Aorta (tissue), 5 donors: ENCODE data around the gene ATP6V0A4. TPM values are rescaled to one million over a fixed set of nuclear protein-coding genes. Genes with fewer than 3 reads are reported as not detected.

Source experiments
- ATAC-seq: fragments of 200-7000 bp; cut with Tn5 transposase; one replicate; pipeline ENCODE4 v1.9.1; 2022; ENCODE audit warnings: moderate library complexity; ENCODE audit not compliant: low FRiP score
- DNase-seq, 2 donors: peaks; one replicate each; pipeline ENCODE4 v3.0.0-alpha.2; 2020
- H3K27ac ChIP-seq, 2 donors: one replicate each; pipeline ENCODE4 v1.5.1; 2013; ENCODE audit warnings: low read length in 2 of 2, mild to moderate bottlenecking in 2 of 2, moderate library complexity in 2 of 2, control low read depth in 1 of 2, inconsistent platforms in 1 of 2, low read depth in 1 of 2
- H3K27me3 ChIP-seq, 2 donors: one replicate each; pipeline ENCODE4 v1.6.1; 2013; ENCODE audit warnings: control low read depth in 1 of 2, low read length in 1 of 2, mild to moderate bottlenecking in 1 of 2, moderate library complexity in 1 of 2; ENCODE audit not compliant: insufficient read depth in 2 of 2, control insufficient read depth in 1 of 2
- H3K36me3 ChIP-seq, 2 donors: one replicate each; pipeline ENCODE4 v1.6.1; 2013; ENCODE audit warnings: control low read depth in 1 of 2, low read length in 1 of 2, mild to moderate bottlenecking in 1 of 2; ENCODE audit not compliant: insufficient read depth in 2 of 2, control insufficient read depth in 1 of 2
- H3K4me1 ChIP-seq, 2 donors: one replicate each; pipeline ENCODE4 v1.6.1; 2013; ENCODE audit warnings: low read length in 2 of 2, control low read depth in 1 of 2, mild to moderate bottlenecking in 1 of 2, moderate library complexity in 1 of 2; ENCODE audit not compliant: insufficient read depth in 2 of 2, control insufficient read depth in 1 of 2
- H3K4me3 ChIP-seq, 2 donors: one replicate each; pipeline ENCODE4 v1.5.1; 2013; ENCODE audit warnings: low read length in 2 of 2, control low read depth in 1 of 2, mild to moderate bottlenecking in 1 of 2
- H3K9me3 ChIP-seq: one replicate; pipeline ENCODE4 v1.6.1; 2013; ENCODE audit warnings: mild to moderate bottlenecking, low read length; ENCODE audit not compliant: control insufficient read depth
- WGBS, 2 donors: extraction: QIAGEN DNeasy Blood & Tissue Kit; methylation state at CpG; one replicate each; pipeline ENCODE4 v1.1.7; 2013; 5-methylcytosine and 5-hydroxymethylcytosine counted together
- intact Hi-C, 2 donors: fragments of 100-400 bp; cut with DNase I; formaldehyde crosslinking; loops; one replicate each; pipeline versions ENCODE4 v1.14.2 to v1.15.0; 2022
- long read RNA-seq, 2 donors: library from polyadenylated mRNA; unstranded; transcript quantifications; one replicate each; pipeline ENCODE4 v2.0.0, GENCODE V29; 2020 to 2021
- polyA plus RNA-seq, 2 donors: library from polyadenylated mRNA; stranded (reverse); fragments of 200-250 nt; gene quantifications; one replicate each; pipeline ENCODE4 v1.2.3, GENCODE V29; 2013
- total RNA-seq, 2 donors: library from RNA; stranded (reverse); fragmentation: NEBNext Ultra II Directional; extraction: Animal tissue kit (Norgen Biotek cat#: 25700); gene quantifications; one replicate each; pipeline ENCODE4 v1.2.1, GENCODE V29; 2021
- donor health status: healthy with polysubstance abuse.
- donor health status: Bipolar disorder and iron deficiency.
- donor health status: DM: no; HTN: no; CAD: no.
- donor health status: DM: no; HTN: no; CAD: no.
- donor health status: DM: yes; HTN: yes; CAD: no.

Gene ATP6V0A4
- total RNA-seq (not detected), polyA plus RNA-seq (not detected)
- long read RNA-seq, donor 1, result 0 reads
- long read RNA-seq, donor 2, result 0 reads

- H3K9me3 ChIP-seq, result no peaks in the 10 kb centered on the region
- no peak within 1 kb of the TSS for H3K4me3 ChIP-seq
- no peaks in the 10 kb centered on the region for H3K36me3 ChIP-seq
- H3K27ac ChIP-seq, result no peak within 1 kb of the TSS
- intact Hi-C loops, result no loop called here
- no peaks in the 10 kb centered on the region for H3K27me3 ChIP-seq
- H3K4me1 ChIP-seq, result no peaks in the 10 kb centered on the region
- WGBS, 2 donors, result 12 to 17% methylated on average over 14 of the region's 14 CpGs
- ATAC-seq, result no peak
- DNase-seq, result no peak
Measured at GRCh38 chr7:138797715-138798320, at the start of gene ATP6V0A4, which contains the start of gene TMEM213. ATP6V0A4 (minus strand) TSS chr7:138798196; CDS start chr7:138771247, 26,949 bp downstream. TMEM213 (plus strand) TSS chr7:138797994; CDS start chr7:138798105, 111 bp downstream.

GRCh38 chr7:138845711-138846110 is 47.7 kb upstream of the ATP6V0A4 start:
- intact Hi-C loops, result no loop called here
- Histone ChIP-seq H3K4me3 (no peak overlapping the region), H3K36me3 (no peaks in the 10 kb centered on the region), H3K27me3 (no peaks in the 10 kb centered on the region), H3K27ac (no peak overlapping the region), H3K9me3 (no peaks in the 10 kb centered on the region), H3K4me1 (no peaks in the 10 kb centered on the region)
- ATAC-seq, result no peak
- 36 to 37% methylated on average over 2 of the region's 2 CpGs for whole genome bisulfite sequencing, 2 donors
- no peak for DNase-seq

- ATAC-seq (no peak), DNase-seq (no peak)
- no peaks in the 10 kb centered on the region for H3K36me3 ChIP-seq
- H3K27ac ChIP-seq, result no peak overlapping the region
- intact Hi-C loops, result no loop called here
- no peaks in the 10 kb centered on the region for H3K9me3 ChIP-seq
- WGBS, 2 donors, result 73 to 75% methylated on average over 20 of the region's 20 CpGs
- no peaks in the 10 kb centered on the region for H3K27me3 ChIP-seq
- no peak overlapping the region for H3K4me3 ChIP-seq
- no peaks in the 10 kb centered on the region for H3K4me1 ChIP-seq
Measured at GRCh38 chr7:138843632-138844580, 45.9 kb upstream of the ATP6V0A4 start.

- no peaks in the 10 kb centered on the region for H3K9me3 ChIP-seq
- H3K4me3 ChIP-seq, result no peak overlapping the region
- peaks cover 0 to under 1% of the 10 kb centered on the region in 2 donors for H3K36me3 ChIP-seq
- H3K27me3 ChIP-seq, result no peaks in the 10 kb centered on the region
- H3K4me1 ChIP-seq, result no peaks in the 10 kb centered on the region
- intact Hi-C loops, result no loop called here
- ATAC-seq (no peak), DNase-seq (no peak)
- H3K27ac ChIP-seq, result no peak overlapping the region
- WGBS, 2 donors, result 85 to 89% methylated on average over 12 of the region's 12 CpGs
Measured at GRCh38 chr7:138842111-138842510, 44.1 kb upstream of the ATP6V0A4 start.

- Histone ChIP-seq H3K9me3 (no peaks in the 10 kb centered on the region), H3K27me3 (no peaks in the 10 kb centered on the region), H3K4me3 (no peak overlapping the region), H3K27ac (no peak overlapping the region), H3K4me1 (no peaks in the 10 kb centered on the region), H3K36me3 (peaks cover 0 to 3% of the 10 kb centered on the region in 2 donors)
- DNase-seq (no peak), ATAC-seq (no peak)
- WGBS, 2 donors, result 94% methylated on average over 9 of the region's 9 CpGs
- intact Hi-C loops, result no loop called here
Measured at GRCh38 chr7:138838166-138838565, 40.2 kb upstream of the ATP6V0A4 start.

- Histone ChIP-seq H3K27ac (no peak overlapping the region), H3K36me3 (peaks cover 0 to 3% of the 10 kb centered on the region in 2 donors), H3K4me3 (no peak overlapping the region), H3K27me3 (no peaks in the 10 kb centered on the region), H3K9me3 (no peaks in the 10 kb centered on the region), H3K4me1 (no peaks in the 10 kb centered on the region)
- intact Hi-C loops, result no loop called here
- ATAC-seq, result no peak
- 67% methylated on average over 13 of the region's 13 CpGs for whole genome bisulfite sequencing, 2 donors
- no peak for DNase-seq
Measured at GRCh38 chr7:138837627-138838026, 39.6 kb upstream of the ATP6V0A4 start.

GRCh38 chr7:138835087-138835486 is 37.1 kb upstream of the ATP6V0A4 start:
- H3K27me3 ChIP-seq, result no peaks in the 10 kb centered on the region
- 85 to 88% methylated on average over 11 of the region's 11 CpGs for WGBS, 2 donors

GRCh38 chr7:138834583-138834982 is 36.6 kb upstream of the ATP6V0A4 start:
- intact Hi-C loops, result no loop called here
- 94 to 95% methylated on average over 9 of the region's 9 CpGs for WGBS, 2 donors
- no peaks in the 10 kb centered on the region for H3K4me1 ChIP-seq
- no peaks in the 10 kb centered on the region for H3K27me3 ChIP-seq
- peaks cover 2% of the 10 kb centered on the region for H3K9me3 ChIP-seq
- no peak overlapping the region for H3K27ac ChIP-seq
- peaks cover 0 to 3% of the 10 kb centered on the region in 2 donors for H3K36me3 ChIP-seq
- ATAC-seq (no peak), DNase-seq (no peak)
- H3K4me3 ChIP-seq, result no peak overlapping the region

More at GRCh38 chr7:138835087-138835486, 37.1 kb upstream of the ATP6V0A4 start:
- no peak for ATAC-seq
- no peak for DNase-seq
- Histone ChIP-seq H3K4me1 (no peaks in the 10 kb centered on the region), H3K36me3 (peaks cover 0 to 3% of the 10 kb centered on the region in 2 donors), H3K27ac (no peak overlapping the region), H3K9me3 (peaks cover 2% of the 10 kb centered on the region), H3K4me3 (no peak overlapping the region)
- intact Hi-C loops, result no loop called here
